Keratinocyte (primary cell): ENCODE results near the gene KCNB1. TPM values are rescaled to one million over a fixed set of nuclear protein-coding genes. Genes with fewer than 3 reads are reported as not detected.

Source experiments
- DNase-seq: peaks from one replicate; pipeline ENCODE4 v3.0.0-alpha.2; 2011; ENCODE audit warnings: low read depth, missing footprints, low spot score
- FAIRE-seq: peaks from 2 replicates; lab custom pipeline; 2011; peaks lifted over from hg19 to GRCh38; lab: Jason Lieb, UNC
- H2AFZ ChIP-seq: 2 replicates; pipeline ENCODE4 v1.6.0; 2012; ENCODE audit warnings: low read length, control low read depth, inconsistent platforms; ENCODE audit not compliant: control insufficient read depth
- H3K27ac ChIP-seq: 2 replicates; pipeline ENCODE4 v1.5.1; 2011; ENCODE audit warnings: low read length; ENCODE audit not compliant: control insufficient read depth, insufficient read depth
- H3K27me3 ChIP-seq: 3 replicates; pipeline ENCODE4 v1.6.0; 2011; ENCODE audit warnings: low read length; ENCODE audit not compliant: control insufficient read depth, insufficient read depth; ENCODE audit errors: extremely low read depth
- H3K36me3 ChIP-seq, 2 experiments: 2 replicates in 1 of 2; 3 replicates in 1 of 2; pipeline ENCODE4 v1.5.1; 2011; ENCODE audit warnings: low read length in 2 of 2, mild to moderate bottlenecking in 1 of 2; ENCODE audit not compliant: control insufficient read depth in 2 of 2, insufficient read depth in 2 of 2; ENCODE audit errors: extremely low read depth in 1 of 2
- H3K4me1 ChIP-seq: 3 replicates; pipeline ENCODE4 v1.5.1; 2011; ENCODE audit warnings: low read length; ENCODE audit not compliant: control insufficient read depth, insufficient read depth; ENCODE audit errors: extremely low read depth
- H3K4me2 ChIP-seq: 3 replicates; pipeline ENCODE4 v1.6.0; 2011; ENCODE audit warnings: low read depth, low read length; ENCODE audit not compliant: control insufficient read depth, insufficient read depth; ENCODE audit errors: extremely low read depth
- H3K4me3 ChIP-seq, 3 experiments: fragments of 200-600 bp in 1 of 3; sonication (generic) in 1 of 3; 2 replicates in 2 of 3; 3 replicates in 1 of 3; pipeline ENCODE4 v1.5.1; 2011 to 2016; ENCODE audit warnings: low read length in 3 of 3, mild to moderate bottlenecking in 3 of 3, control low read depth in 2 of 3, inconsistent platforms in 1 of 3, low read depth in 1 of 3, mixed read lengths in 1 of 3, mixed run types in 1 of 3, moderate library complexity in 1 of 3; ENCODE audit not compliant: control insufficient read depth in 2 of 3, insufficient read depth in 2 of 3; ENCODE audit errors: extremely low read depth in 1 of 3
- H3K79me2 ChIP-seq: 2 replicates; pipeline ENCODE4 v1.6.0; 2012; ENCODE audit warnings: low read length; ENCODE audit not compliant: control insufficient read depth, insufficient read depth
- H3K9ac ChIP-seq: 3 replicates; pipeline ENCODE4 v1.6.0; 2011; ENCODE audit warnings: low read length; ENCODE audit not compliant: control insufficient read depth, insufficient read depth; ENCODE audit errors: extremely low read depth
- H3K9me1 ChIP-seq: 3 replicates; pipeline ENCODE4 v1.6.0; 2011; ENCODE audit warnings: low read length; ENCODE audit not compliant: control insufficient read depth, insufficient read depth; ENCODE audit errors: extremely low read depth
- H3K9me3 ChIP-seq: 2 replicates; pipeline ENCODE4 v1.5.1; 2012; ENCODE audit warnings: low read depth, low read length; ENCODE audit not compliant: control insufficient read depth
- H4K20me1 ChIP-seq: 3 replicates; pipeline ENCODE4 v1.6.0; 2011; ENCODE audit warnings: low read length; ENCODE audit not compliant: control insufficient read depth, insufficient read depth; ENCODE audit errors: extremely low read depth
- CTCF ChIP-seq, 3 experiments: IDR thresholded peaks in 1 of 3; conservative IDR thresholded peaks in 1 of 3; optimal IDR thresholded peaks in 1 of 3; 2 replicates in 2 of 3; 3 replicates in 1 of 3; pipeline versions ENCODE3 to v1.5.1; 2011; ENCODE audit warnings: low read length in 3 of 3, mild to moderate bottlenecking in 3 of 3, moderate library complexity in 2 of 3, control low read depth in 1 of 3, inconsistent platforms in 1 of 3; ENCODE audit not compliant: insufficient read depth in 2 of 3; ENCODE audit errors: extremely low read depth in 1 of 3
- EZH2 ChIP-seq: IDR thresholded peaks from one replicate; pipeline ENCODE4 v1.6.1; 2012; ENCODE audit warnings: inconsistent platforms, mild to moderate bottlenecking, low read length, moderate library complexity
- dilution Hi-C: fragments of 300-500 bp; cut with MboI; formaldehyde crosslinking; loops from one replicate; pipeline ENCODE4 v1.7.0; 2020; ENCODE audit warnings: low sequenced_read_pairs; ENCODE audit not compliant: extremely low pct_ligation_motif_present
- polyA plus RNA-seq, 5 experiments: library from polyadenylated mRNA; depleted of rRNA in 3 of 5; stranded (reverse) in 3 of 5; stranded (forward) in 1 of 5; unstranded in 1 of 5; fragments of >200 nt; gene quantifications; 1 replicate in 1 of 5; 2 replicates in 3 of 5; 3 replicates in 1 of 5; pipeline versions ENCODE4 v1.2.1 to v1.2.3, GENCODE V29; 2011 to 2012; ENCODE audit warnings: missing spikeins in 2 of 5, low read depth in 1 of 5, low replicate concordance in 1 of 5

The KCNB1 gene
- polyA plus RNA-seq, 1 donor (not counting 4 experiments of a cell fraction or from before 2014, with no cell fraction given) = not detected

DNA sequence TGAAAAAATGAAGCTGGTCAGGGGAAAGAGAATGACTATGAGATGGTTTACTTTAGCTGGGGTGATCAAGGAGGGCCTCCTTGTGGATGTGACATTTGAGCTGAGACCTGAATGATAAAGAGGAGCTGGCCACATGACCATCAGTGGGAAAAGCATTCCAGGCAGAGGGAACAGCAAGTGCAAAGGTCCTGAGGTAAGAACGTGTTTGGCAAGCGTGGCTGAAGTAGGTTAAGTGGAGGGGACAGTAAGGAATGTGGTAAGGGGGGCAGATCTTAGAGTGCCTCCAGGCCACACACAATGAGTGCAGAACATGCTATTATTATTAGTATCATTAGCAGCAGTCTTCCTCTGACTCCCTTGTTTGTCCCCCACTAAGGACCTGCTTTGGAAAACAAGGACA, 92.6 kb downstream of the KCNB1 start:
- no peak overlapping the region for H2AFZ ChIP-seq
- FAIRE-seq (no peak), DNase-seq (no peak)
- H3K4me3 ChIP-seq = no peak overlapping the region
- no peak overlapping the region for H3K27ac ChIP-seq
- no peaks in the 10 kb centered on the region for H3K9me1 ChIP-seq
- H3K9me3 ChIP-seq = no peaks in the 10 kb centered on the region
- H3K4me1 ChIP-seq = no peaks in the 10 kb centered on the region
- TF ChIP-seq EZH2 = no peak
- TF ChIP-seq CTCF (optimal IDR thresholded peaks at IDR 0.05 in 1 of 3, IDR thresholded peaks at IDR 0.05 in 1 of 3, conservative IDR thresholded peaks at IDR 0.05 in 1 of 3; ENCODE audit: extremely low read depth in 1 of 3, insufficient read depth in 2 of 3, low read length in 3 of 3) = no peak
- no peak overlapping the region for H3K9ac ChIP-seq
- dilution Hi-C loops = no loop called here
- no peaks in the 10 kb centered on the region for H3K79me2 ChIP-seq
- H4K20me1 ChIP-seq = no peaks in the 10 kb centered on the region
- H3K36me3 ChIP-seq = no peaks in the 10 kb centered on the region
- no peak overlapping the region for H3K4me2 ChIP-seq
- peaks cover 25% of the 10 kb centered on the region for H3K27me3 ChIP-seq

DNA sequence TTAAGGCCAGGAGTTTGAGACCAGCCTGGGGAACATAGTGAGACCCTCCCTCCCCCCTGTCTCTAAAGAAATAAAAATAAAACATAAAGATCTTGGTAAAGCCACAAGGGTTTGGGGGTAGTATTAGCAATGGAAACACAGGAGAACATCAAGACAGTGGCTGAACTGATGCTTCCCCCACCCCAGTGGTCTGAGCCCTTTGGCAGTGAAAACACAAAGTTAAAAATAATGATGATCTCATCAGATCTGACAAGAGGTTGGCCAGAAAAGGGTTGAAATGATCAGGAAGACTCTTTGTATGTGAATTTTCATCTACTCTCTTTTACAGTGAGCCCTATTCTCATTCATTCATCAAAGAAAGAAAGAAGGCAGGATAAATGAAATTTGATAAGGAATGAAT, 93.7 kb downstream of the KCNB1 start:
- Histone ChIP-seq H3K27ac (no peak overlapping the region), H3K79me2 (no peaks in the 10 kb centered on the region), H3K9ac (no peak overlapping the region), H3K9me3 (no peaks in the 10 kb centered on the region), H3K9me1 (no peaks in the 10 kb centered on the region), H3K36me3 (no peaks in the 10 kb centered on the region), H3K4me1 (no peaks in the 10 kb centered on the region), H3K4me2 (no peak overlapping the region), H4K20me1 (no peaks in the 10 kb centered on the region), H2AFZ (no peak overlapping the region), H3K4me3 (no peak overlapping the region), H3K27me3 (peaks cover 27% of the 10 kb centered on the region)
- TF ChIP-seq CTCF (optimal IDR thresholded peaks at IDR 0.05 in 1 of 3, IDR thresholded peaks at IDR 0.05 in 1 of 3, conservative IDR thresholded peaks at IDR 0.05 in 1 of 3; ENCODE audit: extremely low read depth in 1 of 3, insufficient read depth in 2 of 3, low read length in 3 of 3) (no peak), EZH2 (no peak)
- FAIRE-seq = no peak
- dilution Hi-C loops = no loop called here
- no peak for DNase-seq
